Astrocyte of the hippocampus (primary cell): ENCODE data around the gene SPATA22.
"Not testable (repeated sequence)": the region's sequence is repeated elsewhere in the genome, so short reads cannot be mapped to it uniquely, and the experiment has no call there.

Experiments used
- DNase-seq: peaks from one replicate; pipeline ENCODE4 v3.0.0; 2011; ENCODE audit warnings: low read depth, low spot score

Gene SPATA22

DNA sequence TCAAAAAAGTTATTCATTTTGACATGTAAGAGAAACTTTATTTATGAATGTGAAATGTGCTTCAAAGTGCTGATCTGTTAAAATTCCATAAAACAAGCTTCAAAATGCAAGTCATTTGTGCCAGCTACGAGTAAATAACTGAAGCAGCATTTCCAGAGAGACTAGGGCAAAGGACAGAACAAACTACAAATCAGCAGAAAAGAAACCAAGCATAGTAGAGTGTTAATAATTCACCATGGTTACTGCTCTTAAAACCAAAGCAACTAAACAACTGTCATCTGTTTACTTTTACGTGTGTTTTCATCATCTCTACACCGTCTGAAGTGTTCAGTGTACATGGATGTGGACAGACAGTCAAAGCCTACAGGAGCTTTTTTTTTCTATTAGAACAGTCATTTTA is 2.6 kb upstream of the SPATA22 start:
- no peak for DNase-seq

GRCh38 chr17:3472137-3472536 is 518 bp upstream of the SPATA22 start:
- DNase-seq: no peak

GRCh38 chr17:3469529-3469928 is 2.1 kb downstream of the SPATA22 start:
- no peak for DNase-seq

DNA sequence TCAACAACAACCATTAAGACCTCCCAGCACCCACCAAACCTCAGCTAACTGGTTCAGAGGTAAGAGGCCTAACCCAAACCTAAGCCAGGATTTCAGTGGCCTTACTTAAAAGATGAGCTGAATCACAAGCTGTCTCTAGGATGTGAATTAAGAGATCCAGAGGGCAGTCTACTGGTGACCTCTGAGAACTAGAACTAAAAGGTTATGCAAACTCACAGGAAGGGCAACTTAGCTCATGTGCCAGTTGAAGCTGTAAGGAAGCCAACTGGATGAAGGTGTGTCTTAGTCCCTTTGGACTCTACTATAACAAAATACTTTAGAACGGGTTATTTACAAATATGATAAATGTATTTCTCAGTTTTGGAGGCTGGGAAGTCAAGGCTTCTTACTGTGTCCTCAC is 5.3 kb downstream of the SPATA22 start:
- DNase-seq: not testable (repeated sequence)

GRCh38 chr17:3448059-3448665 is 23.5 kb downstream of the SPATA22 start:
- DNase-seq: no peak

DNA sequence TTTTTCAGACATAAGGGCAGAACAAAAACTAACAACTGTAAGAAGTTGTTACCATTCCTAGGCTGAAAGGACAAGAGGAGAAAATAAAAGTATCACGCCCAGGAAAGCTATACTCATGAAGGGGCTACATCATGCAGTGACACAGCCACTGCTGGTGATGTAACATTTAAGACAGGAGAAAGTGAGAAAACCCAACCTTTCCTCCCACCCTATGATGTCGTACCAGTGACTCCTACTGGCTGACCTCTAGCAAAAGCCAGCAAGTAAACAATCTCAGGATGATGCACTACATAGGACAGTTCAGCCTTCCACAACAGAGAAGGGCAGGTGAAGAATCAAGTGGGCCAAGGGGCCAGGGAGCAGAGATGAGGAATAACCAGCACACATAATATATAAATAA is 24.0 kb downstream of the SPATA22 start:
- DNase-seq: no peak

GRCh38 chr17:3440451-3440850 is 31.2 kb downstream of the SPATA22 start:
- DNase-seq: no peak

DNA sequence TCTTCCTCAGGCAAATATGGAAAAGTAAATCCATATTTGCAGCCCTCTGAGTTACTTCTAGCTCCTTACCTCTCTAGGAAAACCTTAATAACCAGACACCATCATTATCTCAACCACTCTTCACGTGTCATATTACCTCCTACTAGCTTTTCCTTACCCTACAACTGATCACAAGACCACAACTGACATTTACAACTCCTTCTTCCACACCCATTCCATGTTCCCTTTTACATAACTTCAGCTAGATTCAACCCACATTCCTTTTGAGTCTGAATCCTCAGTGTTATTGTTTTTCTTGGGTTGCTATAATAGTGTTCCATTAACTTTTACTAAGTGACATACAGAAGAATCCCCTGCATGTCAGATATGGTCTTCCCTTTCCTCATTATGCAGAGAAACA is 33.3 kb downstream of the SPATA22 start:
- no peak for DNase-seq

DNA sequence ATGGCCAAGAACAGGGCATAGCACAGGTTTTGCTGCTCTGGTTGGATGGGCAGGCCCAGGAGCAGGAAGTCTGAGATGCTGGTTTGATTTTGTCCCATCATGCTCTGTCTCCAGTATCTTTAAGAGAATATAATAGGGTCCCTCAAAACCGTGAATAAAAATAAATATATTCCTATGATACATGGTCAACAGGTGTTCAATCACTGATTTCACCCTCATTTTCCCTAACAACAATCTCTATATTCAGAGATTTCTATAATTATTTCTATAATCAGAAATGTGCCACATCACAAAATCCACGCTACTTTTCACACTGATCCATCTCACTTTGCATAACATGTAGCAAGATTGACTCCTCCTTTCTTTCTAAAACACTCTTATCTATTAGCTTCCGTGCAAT is 37.9 kb downstream of the SPATA22 start, which contains the start of gene OR1E2:
Gene OR1E2, minus strand, starts transcription at position 101 of the 400 bp plus-strand sequence. Its CDS starts 0 bp downstream, at position 101.
- no peak for DNase-seq

- peak; percentile 1 for DNase-seq
Observed at GRCh38 chr17:3433215-3433614, 38.4 kb downstream of the SPATA22 start.

DNA sequence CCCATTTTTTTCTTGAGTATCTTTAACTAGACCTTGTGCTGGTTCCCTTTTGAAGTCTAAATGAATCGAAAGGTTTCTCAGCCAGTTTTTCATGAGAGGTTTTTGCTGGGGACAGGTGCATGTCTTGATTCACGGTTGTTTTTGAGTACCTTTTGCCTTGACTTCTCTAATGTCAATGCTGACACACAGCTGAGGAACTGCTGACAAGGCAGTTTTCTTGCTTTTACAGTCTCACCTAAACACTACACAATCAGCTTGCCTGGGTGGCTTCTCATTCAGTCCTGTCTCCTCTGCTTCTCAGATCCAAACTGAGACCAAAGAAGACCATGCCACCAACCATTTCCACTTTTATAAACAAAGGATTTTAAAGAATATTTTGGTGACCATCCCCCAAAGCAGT is 53.4 kb downstream of the SPATA22 start:
- DNase-seq: no peak

GRCh38 chr17:3415610-3416009 is 56.0 kb downstream of the SPATA22 start:
- no peak for DNase-seq

GRCh38 chr17:3412216-3412615 is 59.4 kb downstream of the SPATA22 start:
- not testable (repeated sequence) for DNase-seq

- no peak for DNase-seq
Observed at GRCh38 chr17:3411070-3411469, 60.5 kb downstream of the SPATA22 start, which contains the start of gene OR3A3. Gene OR3A3 (plus strand): TSS chr17:3411370.

DNA sequence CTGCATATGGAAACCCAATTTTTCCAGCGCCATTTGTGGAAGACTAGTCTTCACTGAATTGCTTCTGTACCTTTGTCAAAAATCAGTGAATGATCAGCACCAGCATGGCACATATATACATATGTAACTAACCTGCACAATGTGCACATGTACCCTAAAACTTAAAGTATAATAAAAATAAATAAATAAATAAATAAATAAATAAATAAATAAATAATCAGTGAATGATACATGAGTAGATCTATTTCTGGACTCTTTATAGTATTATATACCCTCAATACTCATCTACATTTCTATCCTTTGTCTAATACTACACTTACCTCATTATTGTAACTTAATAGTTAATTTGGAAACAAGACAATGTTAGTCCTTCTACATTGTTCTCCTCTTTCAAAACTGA is 67.8 kb downstream of the SPATA22 start:
- DNase-seq: not testable (repeated sequence)

GRCh38 chr17:3401786-3402185 is 69.8 kb downstream of the SPATA22 start:
- no peak for DNase-seq

DNA sequence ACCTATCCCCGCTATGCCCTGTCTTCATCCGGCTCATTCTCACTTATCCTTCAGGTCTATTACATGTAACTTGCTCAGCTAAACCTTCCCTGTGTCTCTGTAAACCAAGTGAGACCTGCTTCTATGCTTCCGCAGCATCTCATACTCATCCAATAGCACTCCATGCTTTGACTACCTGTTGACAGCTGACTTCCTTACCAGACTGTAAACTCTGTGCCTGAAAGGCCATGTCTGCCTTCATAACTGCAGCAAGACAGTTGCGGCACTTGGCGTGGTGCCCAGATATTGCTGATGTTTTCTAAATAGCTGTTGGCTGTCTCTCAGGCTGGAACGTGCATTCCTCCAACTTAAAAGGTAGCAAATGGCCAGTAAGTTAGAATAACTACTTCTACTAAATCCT is 71.6 kb downstream of the SPATA22 start:
- no peak for DNase-seq

DNA sequence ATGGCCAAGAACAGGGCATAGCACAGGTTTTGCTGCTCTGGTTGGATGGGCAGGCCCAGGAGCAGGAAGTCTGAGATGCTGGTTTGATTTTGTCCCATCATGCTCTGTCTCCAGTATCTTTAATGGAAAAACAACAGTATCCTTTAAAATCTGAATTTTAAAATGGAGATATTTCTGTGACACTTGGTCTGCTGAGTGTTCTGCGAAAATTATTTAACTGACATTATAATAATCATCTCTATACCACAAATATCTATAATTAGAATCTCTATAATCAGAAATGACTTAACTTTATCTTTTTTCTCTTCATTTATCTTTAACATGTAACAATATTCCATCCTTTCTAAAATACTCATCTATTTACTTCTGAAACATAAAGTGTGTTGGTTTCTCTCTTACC is 73.3 kb downstream of the SPATA22 start, which contains the start of gene OR1E1:
Gene OR1E1, minus strand, starts transcription at position 101 of the 400 bp plus-strand sequence. Its CDS starts 0 bp downstream, at position 101.
- DNase-seq: no peak

- DNase-seq: not testable (repeated sequence)
Observed at GRCh38 chr17:3397801-3398200, 73.8 kb downstream of the SPATA22 start.
